Measurements from ENCODE around the gene CCNDBP1.

- TF ChIP-seq CTCF (IDR thresholded peaks at IDR 0.05) (no peak), POLR2A (IDR thresholded peaks at IDR 0.05) (no peak)
Measured at GRCh38 chr15:43153269-43153668, 31.9 kb upstream of the CCNDBP1 start.
